GM18508 (cell line): ENCODE results near the gene RPL23.

ENCODE experiments used
- ATAC-seq: cut with Tn5 transposase; IDR thresholded peaks from one replicate; pipeline ENCODE4 v1.9.1; 2021; ENCODE audit warnings: moderate number of reproducible peaks; ENCODE audit not compliant: insufficient read depth, unreplicated experiment

Gene RPL23

GRCh38 chr17:38800237-38800760 lies 53.2 kb downstream of the RPL23 start:
- no peak for ATAC-seq

- peak; percentile 47 for ATAC-seq
These were observed 53.9 kb downstream of the RPL23 start, which contains the start of gene PIP4K2B for GRCh38 chr17:38799501-38800236. TSS of gene PIP4K2B (minus strand) at chr17:38799556. CDS start at chr17:38799424, 132 bp downstream.

- ATAC-seq, result no peak
These were observed 54.7 kb downstream of the RPL23 start for GRCh38 chr17:38798614-38799500.
